GM06990 (cell line): ENCODE data around the gene IL1RAP.

Source experiments
- DNase-seq: peaks from one replicate; pipeline ENCODE4 v3.0.0-alpha.2; 2011; ENCODE audit not compliant: insufficient read length; ENCODE audit errors: extremely low read depth
- H3K27me3 ChIP-seq: replicated peaks from 2 replicates; pipeline ENCODE4 v1.6.0; 2011; ENCODE audit warnings: low read length; ENCODE audit not compliant: control insufficient read depth, insufficient read depth
- H3K36me3 ChIP-seq: 2 replicates; pipeline ENCODE4 v1.5.1; 2011; ENCODE audit warnings: low read length; ENCODE audit not compliant: control insufficient read depth, insufficient read depth
- H3K4me3 ChIP-seq: replicated peaks from 2 replicates; pipeline ENCODE4 v1.5.1; 2011; ENCODE audit warnings: low read depth, mild to moderate bottlenecking, control low read depth, low read length
- CTCF ChIP-seq: IDR thresholded peaks from 2 replicates; pipeline ENCODE4 v1.5.1; 2011; ENCODE audit warnings: low read length, control low read depth, mild to moderate bottlenecking, inconsistent platforms; ENCODE audit not compliant: insufficient read depth, poor library complexity, severe bottlenecking

Gene IL1RAP

DNA sequence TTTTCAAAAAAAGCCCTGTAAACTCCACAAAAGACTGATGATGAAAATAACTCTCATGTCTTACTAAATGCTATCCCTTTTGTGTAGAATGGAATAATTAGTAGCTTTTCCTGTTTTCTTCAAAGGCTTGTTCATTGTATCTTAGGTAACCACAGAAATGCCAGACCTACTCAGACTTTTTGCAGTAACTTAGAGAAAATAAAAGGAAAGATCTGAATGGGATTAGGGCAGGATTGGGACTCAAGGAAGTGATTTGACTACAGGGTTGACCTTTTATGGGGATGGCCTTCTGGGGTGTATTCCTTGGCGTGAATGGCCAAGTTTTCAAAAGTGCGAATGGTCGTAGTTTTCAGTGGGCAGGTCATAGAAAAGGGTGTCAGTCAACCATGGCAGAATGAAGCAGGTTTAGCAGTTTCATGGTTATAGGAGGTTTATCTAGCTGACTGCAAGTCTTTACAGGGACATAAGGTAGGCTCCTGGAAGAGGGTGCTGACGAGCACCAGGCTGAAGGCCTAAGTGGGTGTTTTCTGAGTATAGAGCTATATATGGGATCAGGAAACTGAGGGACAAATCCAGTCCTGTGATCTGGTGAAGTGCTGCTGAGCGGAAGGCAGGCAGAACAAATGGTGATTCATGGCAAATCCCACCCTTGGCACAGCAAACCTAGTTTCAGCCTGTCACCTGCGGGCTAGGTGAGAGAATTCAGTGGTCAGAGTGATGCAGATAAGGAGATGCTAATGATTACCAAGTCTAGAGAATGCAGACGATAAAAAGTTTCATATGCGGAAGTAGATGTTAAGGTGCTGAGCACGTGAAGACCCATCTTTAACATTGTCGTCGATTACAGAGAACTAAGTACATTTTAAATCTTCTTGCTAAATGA lies 46.4 kb downstream of the IL1RAP start:
- no peak for TF ChIP-seq CTCF
- H3K36me3 ChIP-seq = no peaks in the 10 kb centered on the region
- DNase-seq = no peak

DNA sequence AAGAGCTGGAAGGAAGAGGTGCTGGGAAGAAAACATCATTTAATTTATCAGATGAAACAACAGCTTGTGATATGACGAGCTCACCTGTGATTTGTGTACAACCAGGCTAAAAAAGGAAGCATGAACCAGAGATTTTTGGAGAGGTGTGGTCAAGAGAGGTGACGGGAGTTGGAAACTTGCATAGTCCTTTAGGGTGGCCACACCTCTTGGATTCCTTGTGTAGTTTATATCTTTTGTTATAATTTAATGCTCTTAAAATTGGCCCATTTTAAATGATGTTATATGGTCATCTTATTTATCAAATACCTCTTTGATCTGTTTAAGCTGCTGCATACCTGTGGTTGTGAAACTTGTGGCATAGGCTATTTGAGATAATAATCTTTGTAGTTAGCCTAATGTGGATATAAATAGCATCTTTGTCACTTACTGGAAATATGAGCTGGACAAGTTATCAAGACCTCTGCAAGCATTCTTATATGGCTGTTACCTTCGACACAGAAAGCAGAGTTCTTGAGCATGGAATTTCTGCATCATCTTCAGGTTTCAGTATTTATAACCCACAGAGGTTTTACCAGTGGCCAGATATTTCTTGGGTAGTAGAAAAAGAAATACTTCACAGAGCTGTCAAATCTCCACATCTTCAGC lies 49.1 kb downstream of the IL1RAP start:
- no peak for TF ChIP-seq CTCF
- no peak for DNase-seq
- Histone ChIP-seq H3K36me3 (no peaks in the 10 kb centered on the region), H3K27me3 (no peaks in the 10 kb centered on the region), H3K4me3 (no peak overlapping the region)

More for the DNA sequence above, 46.4 kb downstream of the IL1RAP start:
- Histone ChIP-seq H3K4me3 (no peak overlapping the region), H3K27me3 (no peaks in the 10 kb centered on the region)

DNA sequence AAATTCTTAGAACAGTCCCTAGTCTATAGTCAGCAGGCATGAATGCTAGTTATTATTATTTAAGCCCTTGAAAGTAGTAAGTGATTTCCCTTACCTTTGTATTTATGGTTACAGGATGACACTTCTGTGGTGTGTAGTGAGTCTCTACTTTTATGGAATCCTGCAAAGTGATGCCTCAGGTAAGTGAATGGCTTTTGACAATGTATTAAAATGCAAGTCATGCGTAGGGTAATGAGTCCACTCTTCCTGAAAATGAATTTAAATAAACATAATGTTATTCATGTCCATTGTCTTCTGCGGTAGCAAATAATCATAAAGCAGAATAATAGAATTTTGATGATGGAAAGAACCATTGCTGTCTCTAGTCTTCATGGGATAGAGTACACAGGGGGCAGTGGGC lies 50.3 kb downstream of the IL1RAP start:
- Histone ChIP-seq H3K27me3 (no peaks in the 10 kb centered on the region), H3K4me3 (no peak overlapping the region), H3K36me3 (no peaks in the 10 kb centered on the region)
- no peak for DNase-seq
- TF ChIP-seq CTCF = no peak

DNA sequence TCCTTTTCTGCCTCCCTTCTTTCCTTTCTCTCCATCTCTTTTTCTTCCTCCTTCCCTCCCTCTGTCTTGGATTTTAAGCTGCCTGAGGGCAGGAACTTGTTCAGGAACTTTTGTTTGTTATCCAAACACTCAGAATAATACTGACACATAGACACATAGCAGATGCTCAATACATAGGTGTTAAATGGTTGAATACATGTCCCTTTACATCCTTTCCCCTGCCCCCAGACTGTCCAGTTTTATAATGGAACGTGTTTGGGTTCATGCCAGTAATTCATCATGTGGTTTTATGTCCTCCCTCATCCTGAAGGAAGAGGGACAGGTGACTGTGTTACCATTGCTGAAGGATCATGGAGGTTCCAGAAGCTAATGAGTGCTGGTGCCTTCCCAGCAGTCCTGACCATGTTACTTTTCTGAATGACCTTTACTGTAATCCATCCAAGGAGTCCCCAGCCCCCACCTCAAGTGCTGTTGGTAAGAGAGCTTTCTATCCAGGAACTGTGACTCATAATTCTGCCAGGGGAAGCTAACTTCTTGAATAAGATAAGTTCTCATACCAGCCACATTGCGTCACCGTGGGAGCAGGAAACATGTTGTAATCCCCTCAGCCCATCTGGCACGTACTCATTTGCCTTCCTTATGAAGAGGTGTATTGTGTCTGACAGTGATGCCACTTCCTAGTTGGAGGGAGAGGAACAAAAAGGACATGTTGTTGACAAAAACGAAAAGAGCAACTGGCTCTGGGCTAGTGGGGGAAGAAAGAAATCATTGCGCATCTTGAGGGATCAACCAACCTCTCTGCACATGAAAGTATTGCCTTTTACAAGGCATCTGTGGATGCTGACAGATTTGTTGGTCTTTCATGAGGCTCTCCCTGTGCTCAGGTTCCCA lies 52.4 kb downstream of the IL1RAP start:
- Histone ChIP-seq H3K4me3 (no peak overlapping the region), H3K27me3 (no peaks in the 10 kb centered on the region), H3K36me3 (no peaks in the 10 kb centered on the region)
- DNase-seq = no peak
- TF ChIP-seq CTCF = no peak

DNA sequence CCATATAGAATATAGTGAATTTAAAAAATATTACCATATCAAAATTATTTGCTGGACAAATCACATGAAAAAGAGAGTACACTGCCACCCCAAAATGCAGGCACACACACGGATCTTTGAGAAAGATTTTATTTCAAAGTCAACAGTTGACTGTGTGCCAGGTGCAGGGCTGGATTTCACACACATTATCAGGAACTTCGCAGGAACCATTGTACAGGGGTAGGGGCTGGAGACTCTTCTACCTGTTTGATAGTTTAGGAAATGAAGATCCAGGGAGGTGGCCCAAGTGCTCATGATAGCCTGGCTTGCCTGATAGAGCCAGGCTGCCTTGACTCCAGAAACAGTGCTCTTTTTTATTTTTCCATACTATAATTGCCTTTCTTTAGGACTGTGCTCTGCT lies 54.2 kb downstream of the IL1RAP start:
- DNase-seq = no peak
- Histone ChIP-seq H3K4me3 (no peak overlapping the region), H3K27me3 (no peaks in the 10 kb centered on the region), H3K36me3 (no peaks in the 10 kb centered on the region)
- TF ChIP-seq CTCF = no peak
